ENCODE results near the gene LRMDA.

LRMDA gene

GRCh38 chr10:76299501-76299900 lies 868.1 kb downstream of the LRMDA start:
- ChIA-PET POLR2A (interaction anchor here (0.7 kb wide), 1 partner anchor 900 kb away, joined by 3 read pairs; no protein-coding TSS in a partner anchor), CTCF (no interaction called here)
- peaks cover 7% of the 10 kb centered on the region for H3K4me1 ChIP-seq (ENCODE audit: control insufficient read depth, insufficient read depth, low read length)
- H3K9me3 ChIP-seq (ENCODE audit: control insufficient read depth, insufficient read depth, low read depth, low read length), result no peaks in the 10 kb centered on the region
- H3K27ac ChIP-seq (ENCODE audit: extremely low read depth, low read depth, low read length), result no peak overlapping the region
- TF ChIP-seq PRDM2 (tag by site-specific recombination; IDR thresholded peaks at IDR 0.05; ENCODE audit: borderline replicate concordance), result no peak
- no peak for TF ChIP-seq ZNF776 (tag by site-specific recombination; IDR thresholded peaks at IDR 0.05; ENCODE audit: borderline replicate concordance)
- TF ChIP-seq EGR2 (tag by site-specific recombination; IDR thresholded peaks at IDR 0.05; ENCODE audit: low read depth), result no peak
- no peaks in the 10 kb centered on the region for H3K36me3 ChIP-seq (ENCODE audit: control insufficient read depth in 2 of 2, insufficient read depth in 1 of 2, low read length in 2 of 2)
- H3K4me3 ChIP-seq (ENCODE audit: low read depth, low read length), result no peak overlapping the region

GRCh38 chr10:76301211-76301610 lies 869.8 kb downstream of the LRMDA start:
- Histone ChIP-seq H3K27ac (ENCODE audit: extremely low read depth, low read depth, low read length) (no peak overlapping the region), H3K36me3 (ENCODE audit: control insufficient read depth in 2 of 2, insufficient read depth in 1 of 2, low read length in 2 of 2) (no peaks in the 10 kb centered on the region), H3K4me1 (ENCODE audit: control insufficient read depth, insufficient read depth, low read length) (peaks cover 7% of the 10 kb centered on the region), H3K4me3 (ENCODE audit: low read depth, low read length) (no peak overlapping the region), H3K9me3 (ENCODE audit: control insufficient read depth, insufficient read depth, low read depth, low read length) (no peaks in the 10 kb centered on the region)
- ChIA-PET POLR2A (no interaction called here), CTCF (interaction anchor here (0.6 kb wide), 1 partner anchor 188 kb away, joined by 4 read pairs; no protein-coding TSS in a partner anchor)
- no peak for TF ChIP-seq ZNF747 (tag by site-specific recombination; IDR thresholded peaks at IDR 0.05)
- no peak for TF ChIP-seq ZSCAN16 (tag by site-specific recombination; IDR thresholded peaks at IDR 0.05)
- TF ChIP-seq ZNF16 (tag by site-specific recombination; IDR thresholded peaks at IDR 0.05; ENCODE audit: low read depth), result no peak
- no peak for TF ChIP-seq ZNF391 (tag by site-specific recombination; IDR thresholded peaks at IDR 0.05; ENCODE audit: borderline replicate concordance, low read depth)
- no peak for TF ChIP-seq REPIN1 (tag by site-specific recombination; IDR thresholded peaks at IDR 0.05; ENCODE audit: low read depth)
- no peak for TF ChIP-seq ZNF76 (tag by site-specific recombination; IDR thresholded peaks at IDR 0.05; ENCODE audit: borderline replicate concordance, low read depth)
- TF ChIP-seq ZBTB49 (tag by site-specific recombination; IDR thresholded peaks at IDR 0.05; ENCODE audit: low read depth), result no peak
- TF ChIP-seq ZNF155 (tag by site-specific recombination; IDR thresholded peaks at IDR 0.05), result no peak
- no peak for TF ChIP-seq ZNF626 (tag by site-specific recombination; IDR thresholded peaks at IDR 0.05)

- Histone ChIP-seq H3K27ac (ENCODE audit: extremely low read depth, low read depth, low read length) (no peak overlapping the region), H3K4me1 (ENCODE audit: control insufficient read depth, insufficient read depth, low read length) (peaks cover 7% of the 10 kb centered on the region), H3K36me3 (ENCODE audit: control insufficient read depth in 2 of 2, insufficient read depth in 1 of 2, low read length in 2 of 2) (no peaks in the 10 kb centered on the region), H3K9me3 (ENCODE audit: control insufficient read depth, insufficient read depth, low read depth, low read length) (no peaks in the 10 kb centered on the region), H3K4me3 (ENCODE audit: low read depth, low read length) (no peak overlapping the region)
- TF ChIP-seq SP2 (tag by site-specific recombination; IDR thresholded peaks at IDR 0.05), result no peak
- TF ChIP-seq TRIM28 (IDR thresholded peaks at IDR 0.05; ENCODE audit: borderline replicate concordance, low read length), result 0 out of 2 replicates have a peak, but pooled peaks have one; percentile 34
- TF ChIP-seq ZNF654 (tag by site-specific recombination; IDR thresholded peaks at IDR 0.05; ENCODE audit: low read depth), result peak; percentile 48
- ChIA-PET POLR2A (no interaction called here), CTCF (interaction anchor here (0.7 kb wide), 1 partner anchor 450 kb away, joined by 3 read pairs; no protein-coding TSS in a partner anchor)
Measured at GRCh38 chr10:76301950-76302349, 870.5 kb downstream of the LRMDA start.
